GM12878 (cell line): ENCODE data around the gene TSHZ1. TPM values are rescaled to one million over a fixed set of nuclear protein-coding genes. Genes with fewer than 3 reads are reported as not detected.

Experiments used
- CBX3 ChIP-seq: fragments of 200-600 bp; sonication (generic); IDR thresholded peaks from 2 replicates; pipeline ENCODE4 v1.6.1; 2016; ENCODE audit warnings: low read depth, borderline replicate concordance
- CUX1 ChIP-seq: IDR thresholded peaks from 2 replicates; pipeline ENCODE4 v1.6.1; 2012; ENCODE audit warnings: improper control_type of control experiment, low read depth, low read length; ENCODE audit not compliant: insufficient replicate concordance
- FOS ChIP-seq: IDR thresholded peaks from 3 replicates; pipeline ENCODE4 v1.6.1; 2011; ENCODE audit warnings: borderline replicate concordance; ENCODE audit not compliant: insufficient read length; ENCODE audit errors: extremely low read depth
- HCFC1 ChIP-seq: fragments of 150-350 bp; IDR thresholded peaks from 2 replicates; pipeline ENCODE4 v1.6.1; 2014; ENCODE audit warnings: low read length
- KDM1A ChIP-seq: fragments of 200-600 bp; sonication (generic); IDR thresholded peaks from 2 replicates; pipeline ENCODE4 v1.6.1; 2016; ENCODE audit warnings: borderline replicate concordance
- RELA ChIP-seq: fragments of 450-650 bp; IDR thresholded peaks from 2 replicates; pipeline ENCODE4 v1.8.0; 2014; ENCODE audit warnings: borderline replicate concordance; ENCODE audit not compliant: partially characterized antibody
- SPI1 ChIP-seq: IDR thresholded peaks from 2 replicates; pipeline ENCODE4 v1.6.1; 2011; ENCODE audit warnings: low read depth, mild to moderate bottlenecking, low read length, moderate library complexity, borderline replicate concordance; ENCODE audit not compliant: insufficient read depth
- YY1 ChIP-seq: IDR thresholded peaks from 2 replicates; pipeline ENCODE4 v1.6.1; 2011; ENCODE audit warnings: low read depth, mild to moderate bottlenecking, low read length
- ZNF592 ChIP-seq: fragments of 450-650 bp; IDR thresholded peaks from 2 replicates; pipeline ENCODE4 v1.6.1; 2017; ENCODE audit warnings: mild to moderate bottlenecking, moderate library complexity
- polyA plus RNA-seq, 11 experiments: library from polyadenylated mRNA; depleted of rRNA in 4 of 11; unstranded in 6 of 11; stranded (reverse) in 5 of 11; fragments of >200 nt; fragmentation: Nextera tagmentation in 4 of 11; fragmentation: Illumina TruSeq in 1 of 11; extraction: Ambion mirVana in 4 of 11; extraction: Trizol in 1 of 11; gene quantifications; 1 replicate in 1 of 11; 2 replicates in 10 of 11; pipeline versions ENCODE4 v1.2.1 to v1.2.3, GENCODE V29; 2011 to 2016; ENCODE audit warnings: inconsistent platforms in 2 of 11, missing spikeins in 2 of 11, low read depth in 1 of 11
- total RNA-seq, 4 experiments: library from RNA; depleted of rRNA in 3 of 4; stranded (reverse); fragments of >200 nt in 3 of 4; fragmentation: Illumina TruSeq in 1 of 4; extraction: Trizol in 1 of 4; gene quantifications; 2 replicates each; pipeline versions ENCODE4 v1.2.1 to v1.2.3, GENCODE V29; 2013 to 2021
- TF ChIP-seq, protein P1 (sequence below): IDR thresholded peaks from 2 replicates; pipeline ENCODE4 v1.6.1; 2011; ENCODE audit warnings: mild to moderate bottlenecking, low read depth, low read length, moderate library complexity; ENCODE audit not compliant: insufficient replicate concordance

TSHZ1 gene
- total and polyA plus RNA-seq, 10 of the 15 experiments (the other 5 are each of a cell fraction or from before 2014, with no cell fraction given), result 2.2 to 15.2 (median 5.1) TPM

- 0 out of 2 replicates have a peak, but pooled peaks have one; percentile 48 for TF ChIP-seq ZNF592
- no peak for TF ChIP-seq CUX1
- no peak for TF ChIP-seq FOS
- TF ChIP-seq SPI1, result peak; percentile 23; the same call in 1 of the 2 replicates
- no peak for TF ChIP-seq KDM1A
- no peak for TF ChIP-seq CBX3
- TF ChIP-seq YY1, result 0 out of 2 replicates have a peak, but pooled peaks have one; percentile 50
- TF ChIP-seq HCFC1, result peak; percentile 18; the same call in 1 of the 2 replicates
- peak; percentile 54 for TF ChIP-seq RELA
- TF ChIP-seq, protein P1, sequence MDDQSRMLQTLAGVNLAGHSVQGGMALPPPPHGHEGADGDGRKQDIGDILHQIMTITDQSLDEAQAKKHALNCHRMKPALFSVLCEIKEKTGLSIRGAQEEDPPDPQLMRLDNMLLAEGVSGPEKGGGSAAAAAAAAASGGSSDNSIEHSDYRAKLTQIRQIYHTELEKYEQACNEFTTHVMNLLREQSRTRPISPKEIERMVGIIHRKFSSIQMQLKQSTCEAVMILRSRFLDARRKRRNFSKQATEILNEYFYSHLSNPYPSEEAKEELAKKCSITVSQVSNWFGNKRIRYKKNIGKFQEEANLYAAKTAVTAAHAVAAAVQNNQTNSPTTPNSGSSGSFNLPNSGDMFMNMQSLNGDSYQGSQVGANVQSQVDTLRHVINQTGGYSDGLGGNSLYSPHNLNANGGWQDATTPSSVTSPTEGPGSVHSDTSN, result no peak
These were observed 1.3 kb upstream of the TSHZ1 start, which contains the start of gene PTGR3 (continued) for GRCh38 chr18:75209129-75209950.
